RWPE2 (cell line): ENCODE measurements around the gene CLDN34.
A peak's percentile ranks its signal among the peaks of the same experiment; 100 is the strongest.

Experiments
- ATAC-seq: fragments of 200-7000 bp; cut with Tn5 transposase; 3 replicates; pipeline ENCODE4 v1.9.1; 2021; ENCODE audit warnings: low read depth
- DNase-seq: peaks from one replicate; pipeline ENCODE4 v3.0.0-alpha.2; 2020; ENCODE audit warnings: low spot score
- H3K27ac ChIP-seq: fragments of 450-650 bp; 2 replicates; pipeline ENCODE4 v1.5.1; 2017; ENCODE audit warnings: mild to moderate bottlenecking; ENCODE audit not compliant: poor library complexity, severe bottlenecking
- H3K27me3 ChIP-seq: fragments of 250-450 bp; sonication (Bioruptor Pico); 2 replicates; pipeline ENCODE4 v1.5.1; 2021; ENCODE audit warnings: mild to moderate bottlenecking, moderate library complexity; ENCODE audit not compliant: insufficient read depth, poor library complexity, severe bottlenecking
- H3K36me3 ChIP-seq: fragments of 250-450 bp; sonication (Bioruptor Pico); 2 replicates; pipeline ENCODE4 v1.5.1; 2020; ENCODE audit warnings: low read depth, mild to moderate bottlenecking, moderate library complexity
- H3K4me1 ChIP-seq: fragments of 250-450 bp; sonication (Bioruptor Pico); 2 replicates; pipeline ENCODE4 v1.5.1; 2021; ENCODE audit warnings: mild to moderate bottlenecking, moderate library complexity; ENCODE audit not compliant: insufficient read depth, poor library complexity, severe bottlenecking
- H3K4me3 ChIP-seq: fragments of 250-450 bp; sonication (Bioruptor Pico); 2 replicates; pipeline ENCODE4 v1.5.1; 2021; ENCODE audit warnings: mild to moderate bottlenecking, moderate library complexity; ENCODE audit not compliant: severe bottlenecking
- H3K9me3 ChIP-seq: fragments of 250-450 bp; sonication (Bioruptor Pico); 2 replicates; pipeline ENCODE4 v1.5.1; 2021; ENCODE audit warnings: mild to moderate bottlenecking, moderate library complexity; ENCODE audit not compliant: severe bottlenecking
- TF ChIP-seq, protein P1 (sequence below): fragments of 450-650 bp; IDR thresholded peaks from one replicate; pipeline ENCODE4 v1.5.1; 2017; ENCODE audit warnings: mild to moderate bottlenecking, moderate library complexity; ENCODE audit not compliant: poor library complexity, severe bottlenecking

Gene CLDN34

DNA sequence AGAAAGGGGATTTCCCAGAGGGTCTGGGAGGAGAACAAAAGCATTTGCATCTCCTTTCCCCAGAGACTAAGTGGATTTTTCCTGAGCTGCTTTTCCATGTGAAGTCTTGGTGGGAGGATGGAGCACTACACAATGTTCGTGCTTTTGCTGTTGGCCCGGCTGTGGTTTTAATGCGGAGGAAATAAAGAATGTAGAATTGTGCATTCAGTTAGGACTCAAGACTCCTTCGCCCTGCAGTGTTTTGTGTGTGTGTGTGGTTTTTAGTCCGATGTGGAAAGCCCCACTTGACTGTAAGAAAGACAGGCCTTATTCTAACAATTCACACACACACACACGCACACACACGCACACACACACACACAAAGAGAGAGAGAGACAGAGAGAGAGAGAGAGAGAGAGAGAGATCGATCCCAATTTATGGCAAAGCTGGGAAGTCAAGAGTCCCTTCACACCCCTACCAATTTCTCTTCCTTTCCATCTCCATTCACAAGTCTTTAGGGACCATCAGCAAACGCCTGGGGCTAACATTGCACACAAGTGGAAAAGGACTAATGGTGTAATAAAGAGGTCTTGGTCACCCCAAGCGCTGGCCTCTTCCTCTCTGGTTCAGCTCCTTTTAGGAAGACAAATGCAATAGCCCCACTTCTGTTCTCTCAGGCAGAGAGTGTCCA is 44.2 kb downstream of the CLDN34 start:
- no peaks in the 10 kb centered on the region for H3K27me3 ChIP-seq
- H3K4me3 ChIP-seq: no peak overlapping the region
- no peak for DNase-seq
- H3K27ac ChIP-seq: peak overlapping the region; percentile 76
- no peak for ATAC-seq
- no peaks in the 10 kb centered on the region for H3K36me3 ChIP-seq
- TF ChIP-seq, protein P1, sequence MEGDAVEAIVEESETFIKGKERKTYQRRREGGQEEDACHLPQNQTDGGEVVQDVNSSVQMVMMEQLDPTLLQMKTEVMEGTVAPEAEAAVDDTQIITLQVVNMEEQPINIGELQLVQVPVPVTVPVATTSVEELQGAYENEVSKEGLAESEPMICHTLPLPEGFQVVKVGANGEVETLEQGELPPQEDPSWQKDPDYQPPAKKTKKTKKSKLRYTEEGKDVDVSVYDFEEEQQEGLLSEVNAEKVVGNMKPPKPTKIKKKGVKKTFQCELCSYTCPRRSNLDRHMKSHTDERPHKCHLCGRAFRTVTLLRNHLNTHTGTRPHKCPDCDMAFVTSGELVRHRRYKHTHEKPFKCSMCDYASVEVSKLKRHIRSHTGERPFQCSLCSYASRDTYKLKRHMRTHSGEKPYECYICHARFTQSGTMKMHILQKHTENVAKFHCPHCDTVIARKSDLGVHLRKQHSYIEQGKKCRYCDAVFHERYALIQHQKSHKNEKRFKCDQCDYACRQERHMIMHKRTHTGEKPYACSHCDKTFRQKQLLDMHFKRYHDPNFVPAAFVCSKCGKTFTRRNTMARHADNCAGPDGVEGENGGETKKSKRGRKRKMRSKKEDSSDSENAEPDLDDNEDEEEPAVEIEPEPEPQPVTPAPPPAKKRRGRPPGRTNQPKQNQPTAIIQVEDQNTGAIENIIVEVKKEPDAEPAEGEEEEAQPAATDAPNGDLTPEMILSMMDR: no peak
- peaks cover 20% of the 10 kb centered on the region for H3K4me1 ChIP-seq
- no peaks in the 10 kb centered on the region for H3K9me3 ChIP-seq

DNA sequence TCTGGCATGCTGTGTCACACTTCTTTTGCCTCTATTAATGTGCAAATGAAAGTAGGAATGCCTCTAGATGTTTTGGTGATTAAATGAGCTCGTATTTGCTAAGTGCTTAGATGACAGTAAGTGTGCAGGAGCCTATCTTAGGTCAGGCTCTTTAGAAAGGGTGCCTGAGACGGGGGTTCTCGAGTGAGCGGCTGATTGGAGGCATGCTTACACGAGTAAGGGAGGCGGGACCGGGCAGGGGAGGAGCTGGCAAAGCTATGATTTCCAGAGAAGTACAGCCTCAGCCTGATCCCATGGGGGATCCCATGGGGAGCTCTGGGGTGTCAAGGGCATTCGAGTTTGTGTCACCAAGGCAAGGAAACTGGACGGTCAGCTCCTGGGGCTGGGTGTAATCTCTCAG is 44.8 kb downstream of the CLDN34 start:
- no peaks in the 10 kb centered on the region for H3K36me3 ChIP-seq
- H3K4me1 ChIP-seq: peaks cover 20% of the 10 kb centered on the region
- no peaks in the 10 kb centered on the region for H3K9me3 ChIP-seq
- no peak overlapping the region for H3K4me3 ChIP-seq
- H3K27ac ChIP-seq: peak overlapping the region; percentile 76
- TF ChIP-seq, protein P1: no peak
- H3K27me3 ChIP-seq: no peaks in the 10 kb centered on the region
- ATAC-seq: no peak
- DNase-seq: no peak

DNA sequence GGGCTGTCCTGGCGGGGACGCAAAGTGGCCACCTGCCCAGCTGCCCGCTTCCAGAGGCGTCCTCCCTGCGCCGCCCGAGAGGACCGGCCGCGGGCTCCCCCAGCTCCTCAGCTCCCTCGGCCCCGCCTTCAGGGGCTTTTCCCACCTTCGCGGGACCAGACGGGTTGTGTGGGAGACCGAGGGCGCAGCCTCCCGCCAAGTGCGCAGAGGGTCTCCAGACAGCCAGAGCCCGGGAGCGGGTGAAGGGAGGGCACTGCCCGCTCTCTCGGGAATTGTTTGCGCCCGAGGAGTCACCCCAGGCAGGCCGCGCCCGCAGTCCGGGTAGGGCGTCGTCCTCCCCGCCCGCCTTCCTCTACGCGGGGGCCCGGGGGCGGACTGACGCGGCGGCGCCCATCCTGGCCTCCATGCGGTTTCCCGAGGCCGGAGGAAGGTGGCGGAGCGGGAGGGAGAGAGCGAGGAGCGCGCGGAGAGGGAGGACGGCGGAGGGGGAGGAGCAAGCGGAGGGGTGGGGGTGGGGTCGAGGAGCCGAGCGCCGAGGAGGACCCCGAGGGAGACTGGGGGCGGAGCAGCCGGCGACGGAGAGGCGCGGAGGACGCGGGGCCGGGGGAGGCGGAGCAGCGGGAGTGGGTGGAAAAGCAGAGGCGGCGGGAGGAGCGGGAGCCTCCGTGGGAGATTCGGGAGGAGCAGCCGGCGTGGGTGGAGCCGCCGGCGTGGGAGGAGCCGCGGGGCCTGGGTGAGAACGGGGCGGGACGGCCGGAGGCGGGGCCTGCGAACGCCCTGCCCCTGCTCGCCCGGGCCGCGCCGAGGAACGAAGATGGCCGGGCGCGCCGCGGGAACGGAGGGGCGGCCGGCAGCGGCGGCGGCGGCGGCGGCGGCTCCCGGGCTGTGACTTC is 47.5 kb downstream of the CLDN34 start:
- TF ChIP-seq, protein P1: no peak
- H3K36me3 ChIP-seq: no peaks in the 10 kb centered on the region
- no peaks in the 10 kb centered on the region for H3K27me3 ChIP-seq
- H3K27ac ChIP-seq: peak overlapping the region; percentile 80
- H3K4me1 ChIP-seq: peaks cover 27% of the 10 kb centered on the region
- H3K9me3 ChIP-seq: no peaks in the 10 kb centered on the region
- H3K4me3 ChIP-seq: peak overlapping the region; percentile 73
- peak; percentile 86 for DNase-seq
- peak; percentile 63 for ATAC-seq

DNA sequence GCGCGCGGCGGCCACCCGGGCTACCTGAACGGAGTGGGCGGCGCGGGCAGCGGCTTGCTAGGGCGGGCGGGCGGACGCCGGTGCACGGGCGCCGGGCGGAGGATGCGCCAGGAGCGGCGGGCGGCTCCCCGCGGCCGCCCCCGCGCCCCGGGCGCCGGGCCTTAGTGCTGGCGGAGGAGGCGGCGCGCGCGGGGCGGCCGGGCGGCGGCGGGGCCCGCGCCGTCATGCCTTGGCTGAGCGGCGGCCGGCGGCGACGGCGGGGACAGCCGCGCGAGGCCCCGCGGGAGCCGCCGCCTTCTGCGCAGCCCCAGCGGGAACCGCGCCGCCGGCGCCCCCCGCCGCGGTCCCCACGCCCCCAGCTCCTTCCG is 48.2 kb downstream of the CLDN34 start:
- H3K27ac ChIP-seq: peak overlapping the region; percentile 80
- peak overlapping the region; percentile 73 for H3K4me3 ChIP-seq
- peaks cover 21% of the 10 kb centered on the region for H3K4me1 ChIP-seq
- H3K9me3 ChIP-seq: no peaks in the 10 kb centered on the region
- DNase-seq: no peak
- H3K27me3 ChIP-seq: no peaks in the 10 kb centered on the region
- ATAC-seq: no peak
- TF ChIP-seq, protein P1: no peak
- no peaks in the 10 kb centered on the region; the same call in 1 of the 2 replicates for H3K36me3 ChIP-seq
